GM23248 (cell line): ENCODE data around the gene APBA1. TPM values are rescaled to one million over a fixed set of nuclear protein-coding genes. Genes with fewer than 3 reads are reported as not detected.
"Not testable (repeated sequence)": the region's sequence is repeated elsewhere in the genome, so short reads cannot be mapped to it uniquely, and the experiment has no call there.

Experiments used
- DNase-seq: peaks from one replicate; pipeline ENCODE4 v3.0.0-alpha.2; 2015
- H2AFZ ChIP-seq: fragments of 200-600 bp; sonication (generic); 2 replicates; pipeline ENCODE4 v1.6.1; 2016; ENCODE audit warnings: antibody characterized with exemption
- H3F3A ChIP-seq: fragments of 200-600 bp; sonication (generic); 2 replicates; pipeline ENCODE4 v1.6.1; 2016; ENCODE audit warnings: mild to moderate bottlenecking, antibody characterized with exemption, mixed run types; ENCODE audit not compliant: insufficient read depth
- H3K27ac ChIP-seq: fragments of 200-600 bp; sonication (generic); 2 replicates; pipeline ENCODE4 v1.5.1; 2016; ENCODE audit warnings: mild to moderate bottlenecking
- H3K27me3 ChIP-seq: fragments of 200-600 bp; sonication (generic); replicated peaks from 2 replicates; pipeline ENCODE4 v1.6.1; 2016; ENCODE audit warnings: mild to moderate bottlenecking; ENCODE audit not compliant: insufficient read depth
- H3K36me3 ChIP-seq: fragments of 200-600 bp; sonication (generic); 2 replicates; pipeline ENCODE4 v1.6.1; 2016; ENCODE audit warnings: low read depth, mild to moderate bottlenecking
- H3K4me1 ChIP-seq: fragments of 200-600 bp; sonication (generic); 2 replicates; pipeline ENCODE4 v1.6.1; 2016; ENCODE audit warnings: mild to moderate bottlenecking; ENCODE audit not compliant: insufficient read depth
- H3K4me2 ChIP-seq: fragments of 200-600 bp; sonication (generic); one replicate; pipeline ENCODE4 v1.6.1; 2016; ENCODE audit warnings: mild to moderate bottlenecking; ENCODE audit not compliant: unreplicated experiment
- H3K4me3 ChIP-seq: fragments of 200-600 bp; sonication (generic); 2 replicates; pipeline ENCODE4 v1.5.1; 2016; ENCODE audit warnings: mild to moderate bottlenecking
- H3K79me2 ChIP-seq: fragments of 200-600 bp; sonication (generic); 2 replicates; pipeline ENCODE4 v1.6.1; 2016; ENCODE audit warnings: mild to moderate bottlenecking; ENCODE audit not compliant: insufficient read depth
- H3K9ac ChIP-seq: fragments of 200-600 bp; sonication (generic); 2 replicates; pipeline ENCODE4 v1.6.1; 2016; ENCODE audit warnings: mild to moderate bottlenecking
- H3K9me2 ChIP-seq: fragments of 200-600 bp; sonication (generic); 2 replicates; pipeline ENCODE4 v1.6.1; 2016; ENCODE audit warnings: mixed run types, mild to moderate bottlenecking, moderate library complexity; ENCODE audit not compliant: insufficient read depth
- H3K9me3 ChIP-seq: fragments of 200-600 bp; sonication (generic); one replicate; pipeline ENCODE4 v1.6.1; 2017; ENCODE audit warnings: low read depth
- H4K20me1 ChIP-seq: fragments of 200-600 bp; sonication (generic); 2 replicates; pipeline ENCODE4 v1.6.0; 2016; ENCODE audit not compliant: insufficient read depth
- EZH2 ChIP-seq: fragments of 200-600 bp; sonication (generic); IDR thresholded peaks from 2 replicates; pipeline ENCODE4 v1.6.1; 2018; ENCODE audit warnings: antibody characterized with exemption, mild to moderate bottlenecking; ENCODE audit not compliant: insufficient read depth, poor library complexity, severe bottlenecking
- EZH2phosphoT487 ChIP-seq: fragments of 200-600 bp; sonication (generic); IDR thresholded peaks from 2 replicates; pipeline ENCODE4 v1.6.1; 2018; ENCODE audit warnings: antibody characterized with exemption, moderate library complexity, mild to moderate bottlenecking, low read depth; ENCODE audit not compliant: insufficient read depth
- WGBS, 2 experiments: methylation state at CpG; one replicate each; pipeline ENCODE4 v1.1.6; 2015 to 2017; ENCODE audit warnings: low lambda C conversion rate in 2 of 2, low coverage in 1 of 2; ENCODE audit errors: missing lambda C conversion rate in 2 of 2; 5-methylcytosine and 5-hydroxymethylcytosine counted together
- in situ Hi-C: fragments of 300-500 bp; cut with MboI; formaldehyde crosslinking; loops from 2 replicates; pipeline ENCODE4 v1.15.0; 2020
- polyA plus RNA-seq: library from polyadenylated mRNA; unstranded; fragments of >200 nt; fragmentation: Nextera tagmentation; extraction: Ambion mirVana; gene quantifications from 2 replicates; pipeline ENCODE4 v1.2.1, GENCODE V29; 2016
- total RNA-seq: library from RNA; depleted of rRNA; stranded (reverse); fragments of >200 nt; shearing (Covaris generic); gene quantifications from 2 replicates; pipeline ENCODE4 v1.2.3, GENCODE V29; 2014

Gene APBA1
- total and polyA plus RNA-seq, 2 experiments from 2014 or later, result 0.93 to 11.3 TPM

- Histone ChIP-seq H3K79me2 (no peaks in the 10 kb centered on the region), H3K9me3 (no peaks in the 10 kb centered on the region), H3K36me3 (no peaks in the 10 kb centered on the region), H3F3A (no peaks in the 10 kb centered on the region), H2AFZ (no peak overlapping the region), H3K4me2 (no peak overlapping the region), H3K9me2 (no peaks in the 10 kb centered on the region), H3K4me3 (no peak overlapping the region), H3K27ac (no peak overlapping the region), H3K9ac (no peak overlapping the region), H3K27me3 (no peaks in the 10 kb centered on the region), H3K4me1 (peaks cover 4% of the 10 kb centered on the region; the same call in 1 of the 2 replicates), H4K20me1 (no peaks in the 10 kb centered on the region)
- WGBS, 2 experiments, result 95 to 98% methylated on average over 7 of the region's 7 CpGs
- in situ Hi-C loops, result no loop called here
- no peak for DNase-seq
- no peak for TF ChIP-seq EZH2
- no peak for TF ChIP-seq EZH2phosphoT487
These were observed 71.7 kb downstream of the APBA1 start for GRCh38 chr9:69600314-69601047.

GRCh38 chr9:69599232-69599971 lies 72.8 kb downstream of the APBA1 start:
- Histone ChIP-seq H3K4me3 (no peak overlapping the region), H3K9me2 (no peaks in the 10 kb centered on the region), H4K20me1 (no peaks in the 10 kb centered on the region), H3K9me3 (no peaks in the 10 kb centered on the region), H2AFZ (no peak overlapping the region), H3K4me2 (no peak overlapping the region), H3K4me1 (no peaks in the 10 kb centered on the region; the same call in 1 of the 2 replicates), H3K9ac (no peak overlapping the region), H3K36me3 (no peaks in the 10 kb centered on the region), H3F3A (no peaks in the 10 kb centered on the region), H3K27me3 (no peaks in the 10 kb centered on the region), H3K79me2 (no peaks in the 10 kb centered on the region), H3K27ac (no peak overlapping the region)
- 65 to 66% methylated on average over 8 of the region's 8 CpGs for WGBS, 2 experiments
- in situ Hi-C loops, result no loop called here
- TF ChIP-seq EZH2phosphoT487 (no peak), EZH2 (no peak)
- peak; percentile 51 for DNase-seq

GRCh38 chr9:69596906-69597305 lies 75.3 kb downstream of the APBA1 start:
- H3K4me1 ChIP-seq, H3K9ac ChIP-seq, H3K4me3 ChIP-seq, H3K27me3 ChIP-seq, H4K20me1 ChIP-seq, H3K9me3 ChIP-seq, H3K9me2 ChIP-seq, H3F3A ChIP-seq, H3K79me2 ChIP-seq, H3K4me2 ChIP-seq, H3K27ac ChIP-seq, H3K36me3 ChIP-seq, DNase-seq, H2AFZ ChIP-seq, in situ Hi-C loops: not testable (repeated sequence)
- 82 to 86% methylated on average over 1 of the region's 1 CpG for WGBS, 2 experiments

DNA sequence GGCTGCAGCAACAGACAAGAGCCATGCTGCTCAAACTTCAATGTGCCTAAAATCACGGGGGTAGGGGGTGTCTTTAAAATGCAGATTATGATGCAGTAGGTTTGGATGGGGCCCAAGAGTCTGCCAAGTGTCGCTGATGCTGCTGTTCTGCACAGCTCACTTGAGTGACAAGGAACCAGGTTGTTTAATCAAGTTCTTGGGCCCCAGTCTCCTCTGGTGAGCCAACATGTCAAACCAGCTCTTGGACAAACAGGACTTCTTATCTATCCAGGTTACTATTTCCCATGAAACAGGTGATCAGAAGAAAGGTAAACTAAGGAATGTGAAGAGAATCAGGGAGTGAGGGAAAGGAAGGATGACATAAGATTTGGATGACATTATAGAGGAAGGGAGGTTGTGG lies 78.0 kb downstream of the APBA1 start:
- Histone ChIP-seq H3K4me2 (no peak overlapping the region), H3K9ac (no peak overlapping the region), H3K27me3 (no peaks in the 10 kb centered on the region), H3K36me3 (no peaks in the 10 kb centered on the region), H2AFZ (no peak overlapping the region), H4K20me1 (no peaks in the 10 kb centered on the region), H3K4me3 (no peak overlapping the region), H3K9me3 (no peaks in the 10 kb centered on the region), H3K27ac (no peak overlapping the region), H3K4me1 (no peaks in the 10 kb centered on the region; the same call in 1 of the 2 replicates), H3K79me2 (no peaks in the 10 kb centered on the region), H3K9me2 (no peaks in the 10 kb centered on the region), H3F3A (no peaks in the 10 kb centered on the region)
- WGBS, 2 experiments, result 63 to 71% methylated on average over 2 of the region's 2 CpGs
- no peak for TF ChIP-seq EZH2phosphoT487
- no peak for TF ChIP-seq EZH2
- in situ Hi-C loops, result no loop called here
- no peak for DNase-seq
